ENCODE measurements around the gene ZSCAN30. TPM values are rescaled to one million over a fixed set of nuclear protein-coding genes. Genes with fewer than 3 reads are reported as not detected.
A peak's percentile ranks its signal among the peaks of the same experiment; 100 is the strongest.

Gene ZSCAN30
- total RNA-seq, 5 donors from 2014 or later (not counting 1 experiment from before 2014, with no cell fraction given) = 14.4 to 19.6 (median 16.2) TPM

DNA sequence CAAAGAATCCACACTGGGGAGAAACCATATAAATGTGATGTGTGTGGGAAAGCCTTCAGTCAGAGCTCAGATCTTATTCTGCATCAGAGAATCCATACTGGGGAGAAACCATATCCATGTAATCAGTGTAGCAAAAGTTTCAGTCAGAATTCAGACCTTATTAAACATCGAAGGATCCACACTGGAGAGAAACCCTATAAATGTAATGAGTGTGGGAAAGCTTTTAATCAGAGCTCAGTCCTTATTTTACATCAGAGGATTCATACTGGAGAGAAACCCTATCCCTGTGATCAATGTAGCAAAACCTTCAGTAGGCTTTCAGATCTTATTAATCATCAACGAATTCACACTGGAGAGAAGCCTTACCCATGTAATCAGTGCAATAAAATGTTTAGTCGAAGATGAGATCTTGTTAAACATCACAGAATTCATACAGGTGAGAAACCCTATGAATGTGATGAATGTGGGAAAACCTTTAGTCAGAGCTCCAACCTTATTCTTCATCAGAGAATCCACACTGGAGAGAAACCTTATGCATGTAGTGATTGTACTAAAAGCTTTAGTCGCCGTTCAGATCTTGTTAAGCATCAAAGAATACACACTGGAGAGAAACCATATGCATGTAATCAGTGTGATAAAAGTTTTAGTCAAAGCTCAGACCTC lies 16.7 kb upstream of the ZSCAN30 start:
- Histone ChIP-seq H3K27me3 (replicated peaks in 1 of 2; ENCODE audit: control insufficient read depth in 2 of 2, extremely low read depth in 1 of 2, insufficient read depth in 2 of 2, low read length in 1 of 2) (no peaks in the 10 kb centered on the region), H3K27ac (ENCODE audit: low read length) (no peak overlapping the region), H3K9me3 (peaks cover 44% of the 10 kb centered on the region), H3K36me3 (ENCODE audit: control insufficient read depth in 2 of 2, extremely low read depth in 1 of 2, insufficient read depth in 1 of 2, low read length in 1 of 2) (peaks cover 9 to 31% of the 10 kb centered on the region in 2 donors), H3K4me1 (ENCODE audit: control insufficient read depth in 1 of 2, extremely low read depth in 1 of 2, insufficient read depth in 2 of 2, low read length in 2 of 2) (no peaks in the 10 kb centered on the region), H3K4me3 (ENCODE audit: control insufficient read depth in 1 of 2, extremely low read depth in 1 of 2, low read length in 1 of 2) (no peak overlapping the region)
- Mint-ChIP-seq H3K4me3 (no peak overlapping the region), H3K27me3 (no peaks in the 10 kb centered on the region), H3K36me3 (peaks cover 79% of the 10 kb centered on the region), H3K9me3 (peaks cover 30 to 65% (median 60%) of the 10 kb centered on the region in 3 donors), H3K27ac (no peak overlapping the region), H3K4me1 (no peaks in the 10 kb centered on the region)
- POLR2A ChIA-PET = no interaction called here
- CTCF ChIA-PET = no interaction called here
- no CpG with 5 or more reads among the region's 5 CpGs for WGBS (ENCODE audit: insufficient coverage)
- no peak for DNase-seq
- no peak for ATAC-seq (replicated peaks in 1 of 4)

DNA sequence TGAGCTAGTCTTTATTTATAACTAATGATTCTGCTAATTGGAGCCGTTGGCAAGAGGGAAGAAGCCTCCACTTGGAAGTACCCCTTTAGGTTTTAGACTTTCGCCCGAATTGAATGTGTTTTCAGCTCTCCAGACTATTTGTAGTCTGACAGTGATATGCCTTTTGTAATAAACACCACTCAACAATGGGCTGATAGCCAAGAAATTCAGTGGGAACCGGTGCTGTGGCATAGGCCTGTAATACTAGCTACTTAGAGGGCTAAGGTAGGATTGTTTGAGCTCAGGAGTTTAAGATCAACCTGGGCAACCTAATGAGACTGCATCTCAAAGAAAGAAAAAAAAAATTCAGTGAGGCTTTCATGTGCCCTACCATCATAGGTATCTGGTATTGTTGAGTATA lies 13.6 kb upstream of the ZSCAN30 start:
- H3K27ac Mint-ChIP-seq = no peak overlapping the region
- DNase-seq (no peak), ATAC-seq (replicated peaks in 1 of 4) (no peak)
- Histone ChIP-seq H3K27ac (ENCODE audit: low read length) (no peak overlapping the region), H3K4me1 (ENCODE audit: control insufficient read depth in 1 of 2, extremely low read depth in 1 of 2, insufficient read depth in 2 of 2, low read length in 2 of 2) (no peaks in the 10 kb centered on the region), H3K9me3 (peaks cover 40% of the 10 kb centered on the region), H3K27me3 (replicated peaks in 1 of 2; ENCODE audit: control insufficient read depth in 2 of 2, extremely low read depth in 1 of 2, insufficient read depth in 2 of 2, low read length in 1 of 2) (no peaks in the 10 kb centered on the region), H3K36me3 (ENCODE audit: control insufficient read depth in 2 of 2, extremely low read depth in 1 of 2, insufficient read depth in 1 of 2, low read length in 1 of 2) (peaks cover 13 to 43% of the 10 kb centered on the region in 2 donors), H3K4me3 (ENCODE audit: control insufficient read depth in 1 of 2, extremely low read depth in 1 of 2, low read length in 1 of 2) (no peak overlapping the region)
- POLR2A ChIA-PET = no interaction called here
- no peaks in the 10 kb centered on the region for H3K27me3 Mint-ChIP-seq
- H3K36me3 Mint-ChIP-seq = peaks cover 89% of the 10 kb centered on the region
- H3K4me3 Mint-ChIP-seq = no peak overlapping the region
- CTCF ChIA-PET = interaction anchor here (0.5 to 0.8 kb wide), 2 partner anchors 14 to 139 kb away, joined by 3 read pairs; partner anchors contain the start of gene ZSCAN30 (in 1 of the 2)
- no CpG with 5 or more reads among the region's 4 CpGs for WGBS (ENCODE audit: insufficient coverage)
- H3K9me3 Mint-ChIP-seq = peaks cover 25 to 72% (median 63%) of the 10 kb centered on the region in 3 donors
- H3K4me1 Mint-ChIP-seq = peaks cover 0 to 3% (median 0%) of the 10 kb centered on the region in 3 donors

DNA sequence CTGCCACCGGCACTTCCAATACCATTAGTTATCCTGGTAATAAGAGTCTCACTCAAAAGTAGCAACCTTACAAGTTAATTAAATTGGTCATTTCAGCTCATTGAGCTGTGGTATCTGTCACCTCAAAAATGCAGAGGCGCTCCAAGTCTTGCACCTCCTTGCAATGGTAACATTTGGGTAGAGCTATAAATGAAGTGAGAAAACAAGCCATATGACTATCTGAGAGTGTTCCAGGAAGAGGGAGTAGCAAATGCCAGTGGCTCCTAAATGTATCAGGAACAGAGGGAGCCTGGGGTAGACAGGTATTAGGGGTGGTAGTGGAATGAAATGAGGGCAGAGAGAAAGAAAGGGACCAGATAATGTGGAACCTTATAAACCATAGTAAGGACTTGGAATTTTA lies 6.0 kb upstream of the ZSCAN30 start:
- ChIA-PET CTCF (no interaction called here), POLR2A (no interaction called here)
- WGBS (ENCODE audit: insufficient coverage) = 100% methylated on average over 1 of the region's 2 CpGs
- Histone ChIP-seq H3K9me3 (peaks cover 3% of the 10 kb centered on the region), H3K4me3 (ENCODE audit: control insufficient read depth in 1 of 2, extremely low read depth in 1 of 2, low read length in 1 of 2) (no peak overlapping the region), H3K27me3 (replicated peaks in 1 of 2; ENCODE audit: control insufficient read depth in 2 of 2, extremely low read depth in 1 of 2, insufficient read depth in 2 of 2, low read length in 1 of 2) (no peaks in the 10 kb centered on the region), H3K36me3 (ENCODE audit: control insufficient read depth in 2 of 2, extremely low read depth in 1 of 2, insufficient read depth in 1 of 2, low read length in 1 of 2) (peaks cover 4 to 37% of the 10 kb centered on the region in 2 donors), H3K27ac (ENCODE audit: low read length) (no peak overlapping the region), H3K4me1 (ENCODE audit: control insufficient read depth in 1 of 2, extremely low read depth in 1 of 2, insufficient read depth in 2 of 2, low read length in 2 of 2) (peaks cover 2 to 5% of the 10 kb centered on the region in 2 experiments)
- Mint-ChIP-seq H3K4me3 (no peak overlapping the region), H3K4me1 (peaks cover 46 to 56% (median 50%) of the 10 kb centered on the region in 3 donors), H3K27me3 (no peaks in the 10 kb centered on the region), H3K9me3 (peaks cover 6 to 30% (median 21%) of the 10 kb centered on the region in 3 donors), H3K36me3 (peaks cover 81% of the 10 kb centered on the region), H3K27ac (no peak overlapping the region)
- DNase-seq (no peak), ATAC-seq (replicated peaks in 1 of 4) (no peak)

DNA sequence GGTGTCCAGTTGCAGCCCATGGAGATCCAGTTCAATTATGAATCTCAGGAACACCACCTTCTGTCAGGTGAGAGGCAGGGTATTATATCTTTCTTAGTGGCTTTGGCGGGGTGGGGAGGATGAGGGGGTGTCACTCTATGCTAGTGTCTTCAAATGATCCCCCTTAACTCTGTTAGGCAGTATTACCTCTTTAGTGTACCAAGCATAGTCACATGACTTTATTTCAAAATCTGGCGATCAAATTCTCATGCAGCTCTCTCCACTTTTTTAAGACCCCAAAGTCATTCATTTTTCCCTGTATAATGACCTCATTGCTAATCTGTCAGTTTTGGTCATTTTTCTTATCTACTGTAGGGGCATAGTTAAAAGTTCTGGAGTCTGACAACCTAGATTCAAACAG lies 1.1 kb upstream of the ZSCAN30 start:
- Mint-ChIP-seq H3K4me3 (peak overlapping the region; percentile 93 to 99 (median 95)), H3K9me3 (peaks cover 0 to 6% (median 0%) of the 10 kb centered on the region in 3 donors), H3K27ac (peak overlapping the region; percentile 93 to 98), H3K36me3 (peaks cover 36% of the 10 kb centered on the region), H3K27me3 (no peaks in the 10 kb centered on the region), H3K4me1 (peaks cover 69 to 79% (median 75%) of the 10 kb centered on the region in 3 donors)
- H3K27me3 ChIP-seq (replicated peaks in 1 of 2; ENCODE audit: control insufficient read depth in 2 of 2, extremely low read depth in 1 of 2, insufficient read depth in 2 of 2, low read length in 1 of 2) = no peaks in the 10 kb centered on the region
- DNase-seq = no peak
- H3K4me3 ChIP-seq (ENCODE audit: control insufficient read depth in 1 of 2, extremely low read depth in 1 of 2, low read length in 1 of 2) = peak overlapping the region in 1 of 2 donors; percentile 60
- WGBS (ENCODE audit: insufficient coverage) = no CpG with 5 or more reads among the region's 2 CpGs
- peaks cover 0 to 17% of the 10 kb centered on the region in 2 donors for H3K36me3 ChIP-seq (ENCODE audit: control insufficient read depth in 2 of 2, extremely low read depth in 1 of 2, insufficient read depth in 1 of 2, low read length in 1 of 2)
- POLR2A ChIA-PET = interaction anchor here in 1 of 2 donors (0.6 kb wide), 1 partner anchor 23 kb away, joined by 3 read pairs; no protein-coding TSS in a partner anchor
- CTCF ChIA-PET = no interaction called here
- H3K4me1 ChIP-seq (ENCODE audit: control insufficient read depth in 1 of 2, extremely low read depth in 1 of 2, insufficient read depth in 2 of 2, low read length in 2 of 2) = peaks cover 11 to 21% of the 10 kb centered on the region in 2 experiments
- H3K9me3 ChIP-seq = no peaks in the 10 kb centered on the region
- ATAC-seq (replicated peaks in 1 of 4) = no peak
- peak overlapping the region; percentile 85 for H3K27ac ChIP-seq (ENCODE audit: low read length)

DNA sequence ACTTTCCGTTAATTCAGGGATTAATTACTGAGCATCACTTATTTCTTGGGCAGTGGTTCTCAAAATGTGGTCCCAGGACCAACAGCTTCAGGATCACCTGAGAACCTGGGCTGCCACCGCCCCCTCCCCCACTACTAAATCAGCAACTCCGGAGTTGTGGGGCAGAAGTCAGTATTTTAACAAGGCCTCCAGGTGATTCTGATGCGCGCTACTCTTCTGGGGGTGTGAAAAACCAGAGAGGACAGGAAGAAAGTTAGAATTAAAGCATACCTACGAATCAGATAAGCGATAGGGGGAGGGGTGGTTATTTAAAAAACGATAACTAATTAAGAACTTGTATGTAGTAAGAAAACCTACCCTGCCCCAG lies 319 bp downstream of the ZSCAN30 start:
- H3K36me3 Mint-ChIP-seq = peaks cover 28% of the 10 kb centered on the region
- peak in 20 of 35 experiments; percentile 8 to 36 (median 24) for DNase-seq
- peaks cover 54 to 67% (median 61%) of the 10 kb centered on the region in 3 donors for H3K4me1 Mint-ChIP-seq

DNA sequence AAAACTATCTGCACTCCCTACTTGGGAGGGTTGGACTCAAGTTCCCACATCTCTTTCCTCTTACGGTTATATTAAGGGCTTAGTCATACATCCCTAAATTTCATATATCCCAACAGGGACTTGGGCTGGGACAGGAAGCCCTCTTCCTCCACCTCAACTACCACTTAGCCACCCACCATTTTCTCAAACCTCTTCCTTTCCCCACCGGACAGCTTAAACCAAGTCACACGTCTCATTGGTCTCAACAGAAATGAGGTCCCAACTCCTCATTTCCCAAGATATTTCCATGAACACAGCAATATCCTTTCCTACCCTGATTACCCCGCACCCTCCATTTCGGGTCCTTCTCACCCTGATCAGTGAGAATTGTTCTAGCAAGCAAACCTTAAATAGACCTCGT lies 736 bp downstream of the ZSCAN30 start:
- Histone ChIP-seq H3K36me3 (ENCODE audit: control insufficient read depth in 2 of 2, extremely low read depth in 1 of 2, insufficient read depth in 1 of 2, low read length in 1 of 2) (peaks cover 0 to 2% of the 10 kb centered on the region in 2 donors), H3K9me3 (no peaks in the 10 kb centered on the region), H3K4me3 (ENCODE audit: control insufficient read depth in 1 of 2, extremely low read depth in 1 of 2, low read length in 1 of 2) (peak overlapping the region; percentile 60 to 91), H3K27ac (ENCODE audit: low read length) (peak overlapping the region; percentile 85), H3K27me3 (replicated peaks in 1 of 2; ENCODE audit: control insufficient read depth in 2 of 2, extremely low read depth in 1 of 2, insufficient read depth in 2 of 2, low read length in 1 of 2) (no peaks in the 10 kb centered on the region), H3K4me1 (ENCODE audit: control insufficient read depth in 1 of 2, extremely low read depth in 1 of 2, insufficient read depth in 2 of 2, low read length in 2 of 2) (peaks cover 11 to 21% of the 10 kb centered on the region in 2 experiments)
- no peaks in the 10 kb centered on the region for H3K27me3 Mint-ChIP-seq
- 27% methylated on average over 6 of the region's 6 CpGs for WGBS (ENCODE audit: insufficient coverage)
- ChIA-PET POLR2A (interaction anchor here (0.5 to 1.5 kb wide), 6 partner anchors 44 to 260 kb away, joined by 3 to 8 read pairs (median 3); no protein-coding TSS in a partner anchor), CTCF (interaction anchor here in 1 of 2 donors (1.2 to 1.6 kb wide), 2 partner anchors 15 to 55 kb away, joined by 3 to 8 read pairs; partner anchors contain the start of gene ZNF24)
- H3K9me3 Mint-ChIP-seq = peaks cover 0 to 7% (median 0%) of the 10 kb centered on the region in 3 donors
- peak overlapping the region; percentile 93 to 99 (median 95) for H3K4me3 Mint-ChIP-seq
- no peak for ATAC-seq (replicated peaks in 1 of 4)
- H3K36me3 Mint-ChIP-seq = peaks cover 24% of the 10 kb centered on the region
- DNase-seq = no peak
- peaks cover 50 to 64% (median 59%) of the 10 kb centered on the region in 3 donors for H3K4me1 Mint-ChIP-seq
- H3K27ac Mint-ChIP-seq = peak overlapping the region; percentile 93 to 98

More for the DNA sequence above, 319 bp downstream of the ZSCAN30 start:
- 0% methylated on average over 3 of the region's 8 CpGs for WGBS (ENCODE audit: insufficient coverage)
- Mint-ChIP-seq H3K27ac (peak overlapping the region; percentile 93 to 98), H3K27me3 (no peaks in the 10 kb centered on the region), H3K9me3 (peaks cover 0 to 9% (median 0%) of the 10 kb centered on the region in 3 donors), H3K4me3 (peak overlapping the region; percentile 93 to 99 (median 95))
- no peaks in the 10 kb centered on the region for H3K27me3 ChIP-seq (replicated peaks in 1 of 2; ENCODE audit: control insufficient read depth in 2 of 2, extremely low read depth in 1 of 2, insufficient read depth in 2 of 2, low read length in 1 of 2)
- H3K36me3 ChIP-seq (ENCODE audit: control insufficient read depth in 2 of 2, extremely low read depth in 1 of 2, insufficient read depth in 1 of 2, low read length in 1 of 2) = peaks cover 0 to 3% of the 10 kb centered on the region in 2 donors
- H3K4me3 ChIP-seq (ENCODE audit: control insufficient read depth in 1 of 2, extremely low read depth in 1 of 2, low read length in 1 of 2) = peak overlapping the region; percentile 60 to 91
- POLR2A ChIA-PET = interaction anchor here (0.6 to 1.5 kb wide), 6 partner anchors 22 to 260 kb away, joined by 3 to 6 read pairs (median 3); partner anchors contain the start of gene ZNF397 (in 1 of the 2)
- peak; percentile 17 to 45 (median 36) for ATAC-seq (replicated peaks in 1 of 4)
- CTCF ChIA-PET = interaction anchor here in 1 of 2 donors (0.8 to 1.6 kb wide), 6 partner anchors 14 to 65 kb away, joined by 3 to 8 read pairs (median 4); partner anchors contain the start of genes ZNF24 and ZNF397
- peak overlapping the region; percentile 85 for H3K27ac ChIP-seq (ENCODE audit: low read length)
- no peaks in the 10 kb centered on the region for H3K9me3 ChIP-seq
- H3K4me1 ChIP-seq (ENCODE audit: control insufficient read depth in 1 of 2, extremely low read depth in 1 of 2, insufficient read depth in 2 of 2, low read length in 2 of 2) = peaks cover 11 to 21% of the 10 kb centered on the region in 2 experiments

Data from T-cell (primary cell).